Neural crest cell (in vitro differentiated cells): ENCODE measurements around the gene PLCB1. TPM values are rescaled to one million over a fixed set of nuclear protein-coding genes. Genes with fewer than 3 reads are reported as not detected.

Experiments used
- DNase-seq: peaks from one replicate; pipeline ENCODE4 v3.0.0; 2021; ENCODE audit warnings: low read depth, mixed read lengths, low spot score
- H3K27ac Mint-ChIP-seq: one replicate; pipeline ENCODE4 v1.8.0; 2021; ENCODE audit warnings: mild to moderate bottlenecking, mixed read lengths; ENCODE audit not compliant: unreplicated experiment
- H3K27me3 Mint-ChIP-seq: 2 replicates; pipeline ENCODE4 v1.8.0; 2021; ENCODE audit warnings: low read depth, mild to moderate bottlenecking, mixed read lengths
- H3K36me3 Mint-ChIP-seq: 2 replicates; pipeline ENCODE4 v1.8.0; 2021; ENCODE audit warnings: low read depth, mild to moderate bottlenecking, mixed read lengths
- H3K4me1 Mint-ChIP-seq: 2 replicates; pipeline ENCODE4 v1.8.0; 2021; ENCODE audit warnings: mixed read lengths
- H3K4me3 Mint-ChIP-seq: one replicate; pipeline ENCODE4 v1.8.0; 2021; ENCODE audit warnings: mild to moderate bottlenecking, mixed read lengths
- H3K9me3 Mint-ChIP-seq: 2 replicates; pipeline ENCODE4 v1.8.0; 2021; ENCODE audit warnings: mixed read lengths
- total RNA-seq: library from RNA; stranded (reverse); gene quantifications from 2 replicates; pipeline ENCODE4 v1.2.1, GENCODE V29; 2021
- TF ChIP-seq, protein P1 (sequence below): fragments of 200-600 bp; sonication (generic); conservative IDR thresholded peaks from 2 replicates; pipeline ENCODE4 v1.5.0; 2021; ENCODE audit warnings: antibody characterized with exemption, mild to moderate bottlenecking

The PLCB1 gene
- total RNA-seq, 1 donor from 2014 or later = 13.7 TPM

DNA sequence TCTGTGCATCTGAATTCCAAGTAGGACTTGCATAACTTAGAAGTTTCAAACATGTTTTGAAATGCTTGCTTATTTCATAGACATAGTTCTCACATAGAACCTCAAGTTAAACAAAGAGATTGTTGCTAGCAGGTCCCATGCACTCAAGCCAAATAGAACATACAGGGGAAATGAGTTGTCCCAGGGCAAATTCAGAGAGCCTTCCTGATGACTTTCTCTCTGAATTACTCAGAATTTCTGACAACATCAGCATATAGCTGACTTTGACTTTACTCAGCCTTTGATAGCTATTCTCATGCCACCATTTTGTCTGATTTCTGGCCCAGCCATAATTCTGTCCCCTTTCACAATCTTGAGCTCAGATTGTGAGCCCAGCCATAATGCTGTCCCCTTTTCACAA is 603.6 kb downstream of the PLCB1 start:
- peaks cover 9% of the 10 kb centered on the region for H3K36me3 Mint-ChIP-seq
- H3K27ac Mint-ChIP-seq = no peak overlapping the region
- no peak overlapping the region for H3K4me3 Mint-ChIP-seq
- TF ChIP-seq, protein P1, sequence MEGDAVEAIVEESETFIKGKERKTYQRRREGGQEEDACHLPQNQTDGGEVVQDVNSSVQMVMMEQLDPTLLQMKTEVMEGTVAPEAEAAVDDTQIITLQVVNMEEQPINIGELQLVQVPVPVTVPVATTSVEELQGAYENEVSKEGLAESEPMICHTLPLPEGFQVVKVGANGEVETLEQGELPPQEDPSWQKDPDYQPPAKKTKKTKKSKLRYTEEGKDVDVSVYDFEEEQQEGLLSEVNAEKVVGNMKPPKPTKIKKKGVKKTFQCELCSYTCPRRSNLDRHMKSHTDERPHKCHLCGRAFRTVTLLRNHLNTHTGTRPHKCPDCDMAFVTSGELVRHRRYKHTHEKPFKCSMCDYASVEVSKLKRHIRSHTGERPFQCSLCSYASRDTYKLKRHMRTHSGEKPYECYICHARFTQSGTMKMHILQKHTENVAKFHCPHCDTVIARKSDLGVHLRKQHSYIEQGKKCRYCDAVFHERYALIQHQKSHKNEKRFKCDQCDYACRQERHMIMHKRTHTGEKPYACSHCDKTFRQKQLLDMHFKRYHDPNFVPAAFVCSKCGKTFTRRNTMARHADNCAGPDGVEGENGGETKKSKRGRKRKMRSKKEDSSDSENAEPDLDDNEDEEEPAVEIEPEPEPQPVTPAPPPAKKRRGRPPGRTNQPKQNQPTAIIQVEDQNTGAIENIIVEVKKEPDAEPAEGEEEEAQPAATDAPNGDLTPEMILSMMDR = no peak
- H3K4me1 Mint-ChIP-seq = no peaks in the 10 kb centered on the region
- H3K27me3 Mint-ChIP-seq = no peaks in the 10 kb centered on the region
- DNase-seq = no peak
- peaks cover 2% of the 10 kb centered on the region for H3K9me3 Mint-ChIP-seq

DNA sequence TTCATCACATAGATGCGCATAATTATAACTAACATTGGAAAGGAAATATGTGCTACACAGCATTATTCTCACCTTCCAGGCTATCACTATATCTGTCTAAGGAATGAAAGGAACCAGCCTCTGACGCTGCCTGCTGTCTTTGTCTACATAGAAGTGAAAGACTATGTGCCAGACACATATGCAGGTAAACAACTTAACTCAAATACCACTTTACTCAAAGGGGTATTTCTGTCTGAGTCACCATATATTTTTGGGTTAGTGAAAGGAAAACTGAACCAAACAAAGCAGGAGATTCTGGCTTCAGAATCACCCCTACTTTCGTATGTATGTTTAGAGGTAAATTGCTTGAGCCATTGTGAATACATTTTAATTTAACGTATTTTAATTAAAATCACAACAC is 608.2 kb downstream of the PLCB1 start:
- Mint-ChIP-seq H3K4me3 (no peak overlapping the region), H3K36me3 (peaks cover 29% of the 10 kb centered on the region), H3K27me3 (no peaks in the 10 kb centered on the region), H3K4me1 (no peaks in the 10 kb centered on the region), H3K27ac (no peak overlapping the region), H3K9me3 (peaks cover 10% of the 10 kb centered on the region)
- TF ChIP-seq, protein P1 = no peak
- no peak for DNase-seq

DNA sequence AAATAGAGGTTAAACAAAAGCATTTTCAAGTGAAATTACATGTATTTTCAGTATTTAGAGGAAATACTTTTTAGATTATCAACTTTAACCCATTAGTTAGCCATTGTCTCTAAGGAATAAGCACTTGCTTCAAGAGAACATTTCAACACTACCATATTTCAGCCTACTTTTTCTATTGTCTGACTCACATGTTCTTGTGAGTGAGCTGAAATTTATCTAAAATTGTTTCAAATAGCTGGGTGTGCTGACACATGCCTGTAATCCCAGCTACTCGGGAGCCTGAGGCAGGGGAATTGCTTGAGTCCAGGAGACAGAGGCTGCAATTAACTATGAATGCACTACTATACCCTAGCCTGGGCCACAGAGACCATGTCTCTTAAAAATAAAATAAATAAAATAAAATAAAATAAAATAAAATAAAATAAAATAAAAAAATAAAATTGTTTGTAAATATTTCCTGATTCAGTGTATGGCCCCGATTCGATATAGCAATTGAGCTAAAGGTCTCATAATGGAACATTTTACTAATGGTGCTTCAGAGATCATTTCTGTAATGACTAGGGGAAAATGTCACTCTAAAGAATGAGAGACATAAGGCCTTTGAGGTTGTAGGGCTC is 612.3 kb downstream of the PLCB1 start:
- TF ChIP-seq, protein P1 = no peak
- no peak overlapping the region for H3K4me3 Mint-ChIP-seq
- DNase-seq = no peak
- peaks cover 23% of the 10 kb centered on the region for H3K36me3 Mint-ChIP-seq
- H3K27me3 Mint-ChIP-seq = no peaks in the 10 kb centered on the region
- H3K4me1 Mint-ChIP-seq = no peaks in the 10 kb centered on the region
- no peak overlapping the region for H3K27ac Mint-ChIP-seq
- peaks cover 10% of the 10 kb centered on the region for H3K9me3 Mint-ChIP-seq

DNA sequence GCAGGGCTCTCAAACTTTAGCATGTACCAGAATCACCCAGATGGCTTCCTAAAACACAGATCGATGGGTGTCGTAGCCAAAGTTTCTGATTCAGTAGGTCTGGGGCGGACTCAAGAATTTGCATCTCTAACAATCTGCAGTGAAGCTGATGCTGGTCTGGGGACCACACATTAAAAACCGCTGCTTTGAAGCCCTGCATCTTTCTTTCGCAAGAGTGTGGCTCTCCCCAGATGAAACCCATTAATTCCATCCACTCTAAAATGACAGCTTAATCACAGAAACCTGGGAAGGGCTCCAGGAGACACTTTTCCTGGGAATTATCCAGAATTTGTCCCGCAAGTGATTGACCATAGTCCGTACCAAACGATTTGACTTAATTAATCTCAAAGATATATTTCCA is 617.0 kb downstream of the PLCB1 start:
- no peak for DNase-seq
- TF ChIP-seq, protein P1 = no peak
- H3K36me3 Mint-ChIP-seq = peaks cover 2% of the 10 kb centered on the region
- H3K9me3 Mint-ChIP-seq = no peaks in the 10 kb centered on the region
- no peak overlapping the region for H3K4me3 Mint-ChIP-seq
- H3K27ac Mint-ChIP-seq = no peak overlapping the region
- no peaks in the 10 kb centered on the region for H3K4me1 Mint-ChIP-seq
- no peaks in the 10 kb centered on the region for H3K27me3 Mint-ChIP-seq

- Mint-ChIP-seq H3K36me3 (peaks cover 2% of the 10 kb centered on the region), H3K27ac (no peak overlapping the region), H3K27me3 (no peaks in the 10 kb centered on the region), H3K4me3 (no peak overlapping the region), H3K9me3 (no peaks in the 10 kb centered on the region), H3K4me1 (peaks cover 3% of the 10 kb centered on the region)
- DNase-seq = no peak
- TF ChIP-seq, protein P1 = no peak
Observed at GRCh38 chr20:8749986-8750385, 617.9 kb downstream of the PLCB1 start.
